ENCODE results near the gene MAN1A1.

GRCh38 chr6:119257726-119258125, 91.8 kb downstream of the MAN1A1 start:
- TF ChIP-seq, protein P1, sequence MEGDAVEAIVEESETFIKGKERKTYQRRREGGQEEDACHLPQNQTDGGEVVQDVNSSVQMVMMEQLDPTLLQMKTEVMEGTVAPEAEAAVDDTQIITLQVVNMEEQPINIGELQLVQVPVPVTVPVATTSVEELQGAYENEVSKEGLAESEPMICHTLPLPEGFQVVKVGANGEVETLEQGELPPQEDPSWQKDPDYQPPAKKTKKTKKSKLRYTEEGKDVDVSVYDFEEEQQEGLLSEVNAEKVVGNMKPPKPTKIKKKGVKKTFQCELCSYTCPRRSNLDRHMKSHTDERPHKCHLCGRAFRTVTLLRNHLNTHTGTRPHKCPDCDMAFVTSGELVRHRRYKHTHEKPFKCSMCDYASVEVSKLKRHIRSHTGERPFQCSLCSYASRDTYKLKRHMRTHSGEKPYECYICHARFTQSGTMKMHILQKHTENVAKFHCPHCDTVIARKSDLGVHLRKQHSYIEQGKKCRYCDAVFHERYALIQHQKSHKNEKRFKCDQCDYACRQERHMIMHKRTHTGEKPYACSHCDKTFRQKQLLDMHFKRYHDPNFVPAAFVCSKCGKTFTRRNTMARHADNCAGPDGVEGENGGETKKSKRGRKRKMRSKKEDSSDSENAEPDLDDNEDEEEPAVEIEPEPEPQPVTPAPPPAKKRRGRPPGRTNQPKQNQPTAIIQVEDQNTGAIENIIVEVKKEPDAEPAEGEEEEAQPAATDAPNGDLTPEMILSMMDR (conservative IDR thresholded peaks at IDR 0.05; ENCODE audit: low read length): no peak
- no peak for TF ChIP-seq EZH2phosphoT487 (IDR thresholded peaks at IDR 0.05; ENCODE audit: borderline replicate concordance)

Data from Loucy (cell line).